ENCODE measurements around the gene HBG1.

The HBG1 gene

DNA sequence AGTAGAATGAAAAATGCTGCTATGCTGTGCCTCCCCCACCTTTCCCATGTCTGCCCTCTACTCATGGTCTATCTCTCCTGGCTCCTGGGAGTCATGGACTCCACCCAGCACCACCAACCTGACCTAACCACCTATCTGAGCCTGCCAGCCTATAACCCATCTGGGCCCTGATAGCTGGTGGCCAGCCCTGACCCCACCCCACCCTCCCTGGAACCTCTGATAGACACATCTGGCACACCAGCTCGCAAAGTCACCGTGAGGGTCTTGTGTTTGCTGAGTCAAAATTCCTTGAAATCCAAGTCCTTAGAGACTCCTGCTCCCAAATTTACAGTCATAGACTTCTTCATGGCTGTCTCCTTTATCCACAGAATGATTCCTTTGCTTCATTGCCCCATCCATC lies 35.0 kb upstream of the HBG1 start:
- Histone ChIP-seq H3F3A (ENCODE audit: low read depth) (no peaks in the 10 kb centered on the region), H3K4me2 (ENCODE audit: low read depth, low read length, poor library complexity, severe bottlenecking) (no peak overlapping the region)

GRCh38 chr11:5283882-5284281 lies 34.2 kb upstream of the HBG1 start:
- TF ChIP-seq, protein P1, sequence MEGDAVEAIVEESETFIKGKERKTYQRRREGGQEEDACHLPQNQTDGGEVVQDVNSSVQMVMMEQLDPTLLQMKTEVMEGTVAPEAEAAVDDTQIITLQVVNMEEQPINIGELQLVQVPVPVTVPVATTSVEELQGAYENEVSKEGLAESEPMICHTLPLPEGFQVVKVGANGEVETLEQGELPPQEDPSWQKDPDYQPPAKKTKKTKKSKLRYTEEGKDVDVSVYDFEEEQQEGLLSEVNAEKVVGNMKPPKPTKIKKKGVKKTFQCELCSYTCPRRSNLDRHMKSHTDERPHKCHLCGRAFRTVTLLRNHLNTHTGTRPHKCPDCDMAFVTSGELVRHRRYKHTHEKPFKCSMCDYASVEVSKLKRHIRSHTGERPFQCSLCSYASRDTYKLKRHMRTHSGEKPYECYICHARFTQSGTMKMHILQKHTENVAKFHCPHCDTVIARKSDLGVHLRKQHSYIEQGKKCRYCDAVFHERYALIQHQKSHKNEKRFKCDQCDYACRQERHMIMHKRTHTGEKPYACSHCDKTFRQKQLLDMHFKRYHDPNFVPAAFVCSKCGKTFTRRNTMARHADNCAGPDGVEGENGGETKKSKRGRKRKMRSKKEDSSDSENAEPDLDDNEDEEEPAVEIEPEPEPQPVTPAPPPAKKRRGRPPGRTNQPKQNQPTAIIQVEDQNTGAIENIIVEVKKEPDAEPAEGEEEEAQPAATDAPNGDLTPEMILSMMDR (conservative IDR thresholded peaks at IDR 0.05; ENCODE audit: low read length) = no peak
- TF ChIP-seq EZH2phosphoT487 (IDR thresholded peaks at IDR 0.05; ENCODE audit: borderline replicate concordance) = no peak
- H3K9me3 ChIP-seq (ENCODE audit: insufficient read depth, low read depth, low read length) = no peaks in the 10 kb centered on the region
- no peaks in the 10 kb centered on the region for H3K9me2 ChIP-seq (replicated peaks; ENCODE audit: low read depth, low read length)
- no peaks in the 10 kb centered on the region for H3K27me3 ChIP-seq (ENCODE audit: insufficient read depth, low read length, poor library complexity, severe bottlenecking)
- no peak overlapping the region for H3K4me2 ChIP-seq (ENCODE audit: low read depth, low read length, poor library complexity, severe bottlenecking)
- H3F3A ChIP-seq (ENCODE audit: low read depth) = no peaks in the 10 kb centered on the region
- H3K4me3 ChIP-seq (ENCODE audit: low read length, poor library complexity, severe bottlenecking) = no peak overlapping the region
- no peaks in the 10 kb centered on the region for H4K20me1 ChIP-seq (ENCODE audit: insufficient read depth, low read length, poor library complexity, severe bottlenecking)
- no peaks in the 10 kb centered on the region for H3K79me2 ChIP-seq (ENCODE audit: insufficient read depth, low read length)
- H2AFZ ChIP-seq (ENCODE audit: low read length) = no peak overlapping the region
- no peaks in the 10 kb centered on the region for H3K36me3 ChIP-seq (ENCODE audit: insufficient read depth, low read length)
- H3K9ac ChIP-seq (ENCODE audit: low read depth, low read length, poor library complexity, severe bottlenecking) = no peak overlapping the region
- H3K4me1 ChIP-seq (ENCODE audit: insufficient read depth, low read length, poor library complexity, severe bottlenecking) = no peaks in the 10 kb centered on the region

More for the DNA sequence above, 35.0 kb upstream of the HBG1 start:
- TF ChIP-seq, protein P1 (conservative IDR thresholded peaks at IDR 0.05; ENCODE audit: low read length) = no peak
- TF ChIP-seq EZH2phosphoT487 (IDR thresholded peaks at IDR 0.05; ENCODE audit: borderline replicate concordance) = no peak
- H3K9ac ChIP-seq (ENCODE audit: low read depth, low read length, poor library complexity, severe bottlenecking) = no peak overlapping the region
- no peaks in the 10 kb centered on the region for H3K36me3 ChIP-seq (ENCODE audit: insufficient read depth, low read length)
- H3K79me2 ChIP-seq (ENCODE audit: insufficient read depth, low read length) = no peaks in the 10 kb centered on the region
- no peaks in the 10 kb centered on the region for H3K9me3 ChIP-seq (ENCODE audit: insufficient read depth, low read depth, low read length)
- no peaks in the 10 kb centered on the region for H3K27me3 ChIP-seq (ENCODE audit: insufficient read depth, low read length, poor library complexity, severe bottlenecking)
- H3K4me1 ChIP-seq (ENCODE audit: insufficient read depth, low read length, poor library complexity, severe bottlenecking) = no peaks in the 10 kb centered on the region
- H2AFZ ChIP-seq (ENCODE audit: low read length) = no peak overlapping the region
- H3K9me2 ChIP-seq (replicated peaks; ENCODE audit: low read depth, low read length) = no peaks in the 10 kb centered on the region
- H4K20me1 ChIP-seq (ENCODE audit: insufficient read depth, low read length, poor library complexity, severe bottlenecking) = no peaks in the 10 kb centered on the region
- no peak overlapping the region for H3K4me3 ChIP-seq (ENCODE audit: low read length, poor library complexity, severe bottlenecking)

DNA sequence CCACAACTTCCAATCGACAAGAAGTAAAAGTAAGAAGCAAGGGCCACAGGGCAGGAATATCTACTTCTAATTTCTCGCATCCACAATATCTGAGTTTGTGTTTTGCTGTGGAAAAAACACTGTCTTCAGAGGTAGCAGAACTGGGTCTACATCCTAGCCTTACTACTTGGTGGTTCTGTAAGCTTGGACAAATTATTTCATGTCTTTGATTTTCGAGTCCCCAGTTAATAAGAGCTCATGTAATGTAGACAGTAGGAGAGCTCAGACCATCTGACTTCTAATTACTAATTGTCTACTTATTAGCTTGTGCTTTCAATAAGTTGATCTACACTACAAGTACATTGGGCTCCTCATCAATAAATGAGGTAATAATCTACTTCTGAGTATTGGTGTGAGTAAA lies 33.4 kb upstream of the HBG1 start:
- Histone ChIP-seq H3K36me3 (ENCODE audit: insufficient read depth, low read length) (no peaks in the 10 kb centered on the region), H2AFZ (ENCODE audit: low read length) (no peak overlapping the region), H3K4me1 (ENCODE audit: insufficient read depth, low read length, poor library complexity, severe bottlenecking) (no peaks in the 10 kb centered on the region), H3K27me3 (ENCODE audit: insufficient read depth, low read length, poor library complexity, severe bottlenecking) (no peaks in the 10 kb centered on the region), H3K4me3 (ENCODE audit: low read length, poor library complexity, severe bottlenecking) (no peak overlapping the region), H3K9me2 (replicated peaks; ENCODE audit: low read depth, low read length) (no peaks in the 10 kb centered on the region), H3F3A (ENCODE audit: low read depth) (no peaks in the 10 kb centered on the region), H3K4me2 (ENCODE audit: low read depth, low read length, poor library complexity, severe bottlenecking) (no peak overlapping the region), H3K79me2 (ENCODE audit: insufficient read depth, low read length) (no peaks in the 10 kb centered on the region), H3K9me3 (ENCODE audit: insufficient read depth, low read depth, low read length) (no peaks in the 10 kb centered on the region), H3K9ac (ENCODE audit: low read depth, low read length, poor library complexity, severe bottlenecking) (no peak overlapping the region), H4K20me1 (ENCODE audit: insufficient read depth, low read length, poor library complexity, severe bottlenecking) (no peaks in the 10 kb centered on the region)
- no peak for TF ChIP-seq EZH2phosphoT487 (IDR thresholded peaks at IDR 0.05; ENCODE audit: borderline replicate concordance)
- TF ChIP-seq, protein P1 (conservative IDR thresholded peaks at IDR 0.05; ENCODE audit: low read length) = no peak

All from Loucy (cell line).